HG03097 (cell line): Measurements from ENCODE around the gene CARD11.
"Not testable (repeated sequence)": the region's sequence is repeated elsewhere in the genome, so short reads cannot be mapped to it uniquely, and the experiment has no call there.

Experiments used
- ATAC-seq: cut with Tn5 transposase; IDR thresholded peaks from one replicate; pipeline ENCODE4 v1.9.1; 2021; ENCODE audit not compliant: unreplicated experiment, low FRiP score

Gene CARD11

GRCh38 chr7:3065724-3066143 is 22.1 kb upstream of the CARD11 start:
- ATAC-seq, result no peak

DNA sequence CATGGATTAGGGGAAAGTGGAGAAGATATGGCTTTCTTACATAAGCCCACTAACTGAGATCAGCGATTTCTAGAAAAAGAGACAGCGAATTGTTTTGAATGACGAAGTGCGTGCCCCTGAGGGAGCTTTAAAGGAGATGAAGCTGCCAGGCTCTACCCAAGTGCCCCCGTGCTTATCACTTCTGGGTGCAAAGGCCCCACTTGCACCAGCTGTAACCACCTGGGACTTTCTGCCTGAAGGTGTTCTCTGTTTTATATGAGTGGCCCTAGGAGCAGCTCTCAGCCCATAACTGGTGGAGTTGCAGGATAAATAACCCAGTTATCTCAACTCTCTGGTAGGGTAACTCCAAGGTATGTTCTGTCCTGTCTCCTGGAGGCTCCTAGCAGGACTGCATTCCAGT is 20.4 kb upstream of the CARD11 start:
- ATAC-seq, result no peak

- ATAC-seq, result peak; percentile 90
These were observed 19.5 kb upstream of the CARD11 start for GRCh38 chr7:3063016-3063753.

GRCh38 chr7:3057066-3057420 is 13.4 kb upstream of the CARD11 start:
- ATAC-seq, result no peak

DNA sequence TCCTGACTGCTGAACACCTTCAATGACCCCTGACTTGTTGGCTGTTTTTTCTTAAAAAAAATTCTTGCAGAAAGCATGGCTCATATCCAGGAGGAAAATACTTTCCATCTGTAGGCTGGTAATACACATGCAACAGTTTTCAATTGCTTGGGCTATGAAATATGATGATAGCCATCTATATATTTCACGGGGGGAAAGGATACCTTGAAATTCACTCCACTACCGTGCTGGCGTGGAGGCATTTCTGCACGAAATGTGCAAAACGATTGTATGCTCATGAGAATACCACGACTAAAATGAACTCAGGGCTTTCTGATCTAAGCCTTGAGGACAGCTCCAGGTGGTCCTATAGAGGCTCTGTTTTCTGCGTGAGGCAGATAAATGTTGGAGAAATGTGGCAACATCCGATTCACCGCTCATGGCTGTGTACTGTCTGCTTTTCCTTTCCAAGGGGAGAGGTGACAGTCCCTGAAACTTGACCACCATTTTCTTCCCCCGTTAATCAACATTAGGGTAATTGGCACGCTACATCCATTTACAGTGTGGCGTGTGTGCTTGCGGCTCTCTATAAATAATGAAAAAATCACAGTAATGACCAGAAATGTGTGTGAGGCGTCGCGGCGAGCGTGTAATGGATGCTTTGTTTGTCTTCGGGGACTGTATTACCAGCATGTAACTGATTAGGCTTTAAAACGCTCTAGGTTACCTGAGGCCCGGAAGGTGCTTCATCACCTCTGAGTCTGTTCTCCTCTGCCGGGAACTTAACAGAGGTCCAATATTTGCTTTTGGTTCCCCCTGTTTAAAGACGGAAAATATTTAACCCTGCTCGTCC is 12.8 kb upstream of the CARD11 start:
- ATAC-seq, result no peak

DNA sequence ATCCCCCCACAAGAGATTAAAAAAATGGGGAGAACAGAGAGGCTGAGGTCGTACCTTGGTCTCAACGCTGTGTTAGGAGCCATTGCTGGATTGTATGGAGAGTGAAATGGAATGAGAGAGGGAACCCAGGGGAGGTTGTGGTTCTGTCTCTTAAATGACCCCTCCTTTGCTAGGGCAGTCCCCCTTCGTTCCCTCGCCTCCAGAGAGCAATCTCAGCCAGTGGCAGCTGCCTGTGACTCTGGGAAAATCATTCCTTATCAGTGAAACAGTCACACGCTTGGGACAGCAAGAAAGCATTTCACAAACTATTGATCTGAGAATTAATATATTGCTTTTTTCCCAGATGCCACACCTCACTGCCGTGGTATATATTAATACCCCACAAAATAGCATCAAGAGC is 12.0 kb upstream of the CARD11 start:
- ATAC-seq, result no peak

GRCh38 chr7:3042861-3043489 is 692 bp downstream of the CARD11 start:
- ATAC-seq, result peak; percentile 67

GRCh38 chr7:3041986-3042675 is 1.5 kb downstream of the CARD11 start:
- ATAC-seq, result no peak

GRCh38 chr7:3039787-3040186 is 3.9 kb downstream of the CARD11 start:
- no peak for ATAC-seq

GRCh38 chr7:3038011-3038410 is 5.7 kb downstream of the CARD11 start:
- not testable (repeated sequence) for ATAC-seq

DNA sequence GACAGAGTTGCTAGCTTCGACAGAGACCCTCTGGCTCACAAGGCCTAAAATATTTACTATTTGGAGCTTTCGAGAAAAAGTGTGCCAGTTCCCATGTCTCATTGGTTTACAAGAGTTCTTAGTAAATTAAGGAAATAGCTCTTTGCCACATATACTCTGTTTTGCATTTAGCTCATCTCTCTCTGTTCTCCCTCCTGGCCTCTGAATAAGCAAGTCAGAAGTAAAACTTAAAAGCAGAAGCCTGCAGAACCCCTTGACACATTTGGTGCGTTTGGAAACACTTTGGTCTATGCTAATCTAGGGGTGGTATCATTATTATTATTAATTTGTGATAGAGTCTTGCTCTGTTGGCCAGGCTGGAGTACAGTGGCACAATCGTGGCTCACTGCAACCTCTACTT is 6.4 kb downstream of the CARD11 start:
- no peak for ATAC-seq

DNA sequence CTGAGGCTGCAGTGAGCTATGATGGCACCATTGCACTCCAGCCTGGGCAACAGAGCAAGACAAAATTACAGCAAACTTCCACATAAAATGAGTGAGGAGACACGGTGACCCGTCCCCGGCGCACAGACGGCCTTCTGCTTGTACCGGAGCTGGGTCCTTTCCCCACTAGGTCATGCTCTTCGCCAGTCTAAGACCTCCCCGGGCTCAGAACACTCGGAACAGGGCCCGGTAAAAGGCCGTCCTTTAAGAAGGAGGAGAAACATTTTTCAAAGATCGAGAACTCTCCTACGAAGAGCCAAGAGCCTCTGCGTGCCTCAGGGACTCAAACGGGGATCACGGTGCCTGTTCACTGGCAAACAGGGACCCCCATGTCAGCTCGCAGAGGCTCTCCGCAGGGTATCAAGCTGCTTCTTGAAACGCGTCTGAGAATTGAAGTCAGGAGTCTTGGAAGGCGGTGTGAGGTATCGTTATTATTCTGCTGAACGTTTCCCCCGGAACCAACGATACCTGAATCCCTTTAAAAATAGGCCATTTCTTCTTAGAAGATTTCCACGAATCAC is 9.0 kb downstream of the CARD11 start:
- ATAC-seq, result no peak

DNA sequence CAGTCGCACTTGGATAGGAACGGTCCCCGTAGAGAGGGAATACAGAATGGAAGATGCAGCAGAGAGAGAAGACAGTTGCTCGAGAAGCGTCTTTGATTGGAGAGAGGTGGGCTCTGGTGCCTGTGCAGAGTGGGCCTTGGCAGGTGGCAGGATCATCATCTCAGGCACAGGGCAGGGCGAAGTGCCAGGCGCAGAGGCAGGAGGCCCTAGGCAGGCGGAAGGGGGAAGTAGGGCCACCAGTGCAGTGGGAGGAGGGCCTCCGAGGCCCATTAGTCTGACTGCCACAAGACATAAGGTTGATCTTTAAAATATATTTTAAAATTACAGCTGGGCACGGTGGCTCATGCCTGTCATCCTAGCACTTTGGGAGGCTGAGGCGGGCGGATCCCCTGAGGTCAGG is 10.1 kb downstream of the CARD11 start:
- ATAC-seq, result no peak

DNA sequence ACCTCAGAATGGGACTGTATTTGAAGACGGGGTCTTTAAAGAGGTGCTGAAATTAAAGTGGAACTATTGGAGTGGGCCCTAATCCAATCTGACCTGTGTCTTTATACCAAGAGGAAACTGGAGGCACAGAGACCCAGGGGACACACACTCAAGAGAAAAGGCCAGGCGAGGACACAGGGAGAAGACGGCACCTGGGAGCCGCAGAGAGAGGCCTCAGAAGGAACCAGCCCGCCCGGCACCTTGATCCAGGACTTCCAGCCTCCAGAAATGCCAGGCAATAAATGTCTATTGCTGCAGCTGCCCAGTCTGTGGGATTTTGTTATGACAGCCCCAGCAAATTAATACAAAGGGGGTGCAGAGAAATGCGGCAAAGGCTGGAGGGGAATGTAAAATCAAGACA is 10.5 kb downstream of the CARD11 start:
- no peak for ATAC-seq

- no peak for ATAC-seq
These were observed 11.4 kb downstream of the CARD11 start for GRCh38 chr7:3032256-3032655.

DNA sequence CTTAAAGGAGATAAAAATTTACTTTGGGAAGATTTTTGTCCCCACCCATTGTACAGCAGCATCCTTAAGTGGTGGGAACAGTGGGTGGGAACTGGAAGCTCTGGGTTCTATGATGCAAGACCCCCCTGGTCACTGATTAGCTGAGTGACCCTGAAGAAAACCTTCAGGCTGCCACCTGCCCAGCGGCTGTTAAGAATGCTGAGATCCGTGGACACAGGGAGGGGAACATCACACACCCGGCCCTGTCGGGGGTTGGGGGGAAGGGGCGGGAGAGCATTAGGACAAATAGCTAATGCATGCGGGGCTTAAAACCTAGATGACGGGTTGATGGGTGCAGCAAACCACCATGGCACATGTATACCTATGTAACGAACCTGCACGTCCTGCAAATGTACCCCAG is 14.5 kb downstream of the CARD11 start:
- ATAC-seq, result no peak

GRCh38 chr7:3028758-3029093 is 14.9 kb downstream of the CARD11 start:
- no peak for ATAC-seq

DNA sequence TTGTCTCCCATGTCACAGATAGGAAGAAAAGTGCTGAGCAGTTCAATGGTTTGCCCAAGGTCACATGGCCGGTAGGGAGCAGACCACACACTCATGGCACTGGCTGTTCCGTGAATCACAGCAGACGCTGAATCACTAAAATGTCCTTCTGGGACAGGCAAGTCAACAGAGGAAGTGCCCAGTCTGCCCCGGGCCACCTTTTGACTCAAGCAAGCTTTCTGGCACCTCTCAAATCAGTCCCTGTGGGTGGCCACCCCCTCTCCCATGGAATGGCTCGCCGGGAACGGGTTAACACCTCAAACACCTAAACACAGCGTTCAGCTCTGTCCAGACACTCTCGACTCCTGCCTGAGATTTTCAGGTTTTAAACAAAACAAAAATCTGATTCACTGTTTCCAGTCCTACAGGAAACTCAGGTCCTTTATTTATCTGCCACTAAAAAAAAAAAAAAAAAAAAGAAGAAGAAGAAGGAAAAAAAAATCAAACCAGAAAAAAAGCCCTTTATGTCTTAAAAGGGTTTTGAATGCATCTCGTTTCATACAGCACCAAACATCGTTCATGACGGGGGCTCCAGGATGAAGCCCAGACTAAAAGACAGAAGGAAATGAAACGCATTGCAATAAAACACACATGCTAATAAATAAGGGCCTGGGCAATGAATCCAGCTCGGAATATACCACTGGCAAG is 15.5 kb downstream of the CARD11 start:
- no peak for ATAC-seq

DNA sequence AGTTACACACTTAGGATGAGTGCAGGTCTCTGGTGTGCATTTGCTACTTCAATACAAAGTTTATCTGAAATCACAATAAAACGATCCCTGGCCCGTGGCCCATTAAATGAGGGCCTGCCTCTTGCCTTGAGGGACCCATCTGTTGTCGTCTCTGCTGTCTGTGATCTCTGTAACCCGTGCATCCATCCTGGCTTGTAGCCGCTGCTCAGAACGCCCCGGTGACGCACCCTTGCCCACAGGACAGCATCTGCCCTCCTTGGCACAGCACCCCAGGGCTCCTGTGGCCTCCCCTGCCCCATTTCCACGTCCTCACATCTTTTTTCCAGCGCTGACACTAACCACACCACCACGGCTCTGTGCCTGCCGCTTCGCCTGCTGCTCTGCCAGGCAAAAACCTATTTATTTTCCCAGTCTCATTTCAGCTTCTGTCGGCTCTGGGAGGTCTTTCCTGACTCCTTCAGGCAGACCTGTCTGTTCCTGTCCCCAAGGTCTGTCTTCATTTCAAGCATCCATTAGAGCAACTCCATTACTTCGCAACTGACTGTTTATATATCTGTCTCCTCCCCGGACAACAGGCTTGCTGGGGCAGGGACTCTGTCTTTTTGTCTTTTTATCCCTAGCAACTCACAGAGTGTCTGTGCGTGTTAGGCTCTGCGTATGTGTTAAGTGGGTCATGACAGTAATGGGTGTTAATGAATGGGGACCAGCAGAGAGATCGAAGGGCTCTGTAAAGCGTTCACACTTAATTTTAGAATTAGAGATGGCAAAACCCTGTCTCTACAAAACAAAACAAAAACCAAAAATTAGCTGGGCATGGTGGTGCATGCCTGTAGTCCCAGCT is 16.4 kb downstream of the CARD11 start:
- no peak for ATAC-seq
